GM23248 (cell line): Measurements from ENCODE around the gene SLC22A5. TPM values are rescaled to one million over a fixed set of nuclear protein-coding genes. Genes with fewer than 3 reads are reported as not detected.
"Not testable (repeated sequence)": the region's sequence is repeated elsewhere in the genome, so short reads cannot be mapped to it uniquely, and the experiment has no call there.

Experiments
- DNase-seq: peaks from one replicate; pipeline ENCODE4 v3.0.0-alpha.2; 2015
- H2AFZ ChIP-seq: fragments of 200-600 bp; sonication (generic); 2 replicates; pipeline ENCODE4 v1.6.1; 2016; ENCODE audit warnings: antibody characterized with exemption
- H3F3A ChIP-seq: fragments of 200-600 bp; sonication (generic); 2 replicates; pipeline ENCODE4 v1.6.1; 2016; ENCODE audit warnings: mild to moderate bottlenecking, antibody characterized with exemption, mixed run types; ENCODE audit not compliant: insufficient read depth
- H3K27ac ChIP-seq: fragments of 200-600 bp; sonication (generic); 2 replicates; pipeline ENCODE4 v1.5.1; 2016; ENCODE audit warnings: mild to moderate bottlenecking
- H3K27me3 ChIP-seq: fragments of 200-600 bp; sonication (generic); replicated peaks from 2 replicates; pipeline ENCODE4 v1.6.1; 2016; ENCODE audit warnings: mild to moderate bottlenecking; ENCODE audit not compliant: insufficient read depth
- H3K36me3 ChIP-seq: fragments of 200-600 bp; sonication (generic); 2 replicates; pipeline ENCODE4 v1.6.1; 2016; ENCODE audit warnings: low read depth, mild to moderate bottlenecking
- H3K4me1 ChIP-seq: fragments of 200-600 bp; sonication (generic); 2 replicates; pipeline ENCODE4 v1.6.1; 2016; ENCODE audit warnings: mild to moderate bottlenecking; ENCODE audit not compliant: insufficient read depth
- H3K4me2 ChIP-seq: fragments of 200-600 bp; sonication (generic); one replicate; pipeline ENCODE4 v1.6.1; 2016; ENCODE audit warnings: mild to moderate bottlenecking; ENCODE audit not compliant: unreplicated experiment
- H3K4me3 ChIP-seq: fragments of 200-600 bp; sonication (generic); 2 replicates; pipeline ENCODE4 v1.5.1; 2016; ENCODE audit warnings: mild to moderate bottlenecking
- H3K79me2 ChIP-seq: fragments of 200-600 bp; sonication (generic); 2 replicates; pipeline ENCODE4 v1.6.1; 2016; ENCODE audit warnings: mild to moderate bottlenecking; ENCODE audit not compliant: insufficient read depth
- H3K9ac ChIP-seq: fragments of 200-600 bp; sonication (generic); 2 replicates; pipeline ENCODE4 v1.6.1; 2016; ENCODE audit warnings: mild to moderate bottlenecking
- H3K9me2 ChIP-seq: fragments of 200-600 bp; sonication (generic); 2 replicates; pipeline ENCODE4 v1.6.1; 2016; ENCODE audit warnings: mixed run types, mild to moderate bottlenecking, moderate library complexity; ENCODE audit not compliant: insufficient read depth
- H3K9me3 ChIP-seq: fragments of 200-600 bp; sonication (generic); one replicate; pipeline ENCODE4 v1.6.1; 2017; ENCODE audit warnings: low read depth
- H4K20me1 ChIP-seq: fragments of 200-600 bp; sonication (generic); 2 replicates; pipeline ENCODE4 v1.6.0; 2016; ENCODE audit not compliant: insufficient read depth
- EZH2 ChIP-seq: fragments of 200-600 bp; sonication (generic); IDR thresholded peaks from 2 replicates; pipeline ENCODE4 v1.6.1; 2018; ENCODE audit warnings: antibody characterized with exemption, mild to moderate bottlenecking; ENCODE audit not compliant: insufficient read depth, poor library complexity, severe bottlenecking
- EZH2phosphoT487 ChIP-seq: fragments of 200-600 bp; sonication (generic); IDR thresholded peaks from 2 replicates; pipeline ENCODE4 v1.6.1; 2018; ENCODE audit warnings: antibody characterized with exemption, moderate library complexity, mild to moderate bottlenecking, low read depth; ENCODE audit not compliant: insufficient read depth
- WGBS, 2 experiments: methylation state at CpG; one replicate each; pipeline ENCODE4 v1.1.6; 2015 to 2017; ENCODE audit warnings: low lambda C conversion rate in 2 of 2, low coverage in 1 of 2; ENCODE audit errors: missing lambda C conversion rate in 2 of 2; 5-methylcytosine and 5-hydroxymethylcytosine counted together
- in situ Hi-C: fragments of 300-500 bp; cut with MboI; formaldehyde crosslinking; loops from 2 replicates; pipeline ENCODE4 v1.15.0; 2020
- polyA plus RNA-seq: library from polyadenylated mRNA; unstranded; fragments of >200 nt; fragmentation: Nextera tagmentation; extraction: Ambion mirVana; gene quantifications from 2 replicates; pipeline ENCODE4 v1.2.1, GENCODE V29; 2016
- total RNA-seq: library from RNA; depleted of rRNA; stranded (reverse); fragments of >200 nt; shearing (Covaris generic); gene quantifications from 2 replicates; pipeline ENCODE4 v1.2.3, GENCODE V29; 2014

Gene SLC22A5
- total and polyA plus RNA-seq, 2 experiments from 2014 or later, result 1.7 to 3.0 TPM

DNA sequence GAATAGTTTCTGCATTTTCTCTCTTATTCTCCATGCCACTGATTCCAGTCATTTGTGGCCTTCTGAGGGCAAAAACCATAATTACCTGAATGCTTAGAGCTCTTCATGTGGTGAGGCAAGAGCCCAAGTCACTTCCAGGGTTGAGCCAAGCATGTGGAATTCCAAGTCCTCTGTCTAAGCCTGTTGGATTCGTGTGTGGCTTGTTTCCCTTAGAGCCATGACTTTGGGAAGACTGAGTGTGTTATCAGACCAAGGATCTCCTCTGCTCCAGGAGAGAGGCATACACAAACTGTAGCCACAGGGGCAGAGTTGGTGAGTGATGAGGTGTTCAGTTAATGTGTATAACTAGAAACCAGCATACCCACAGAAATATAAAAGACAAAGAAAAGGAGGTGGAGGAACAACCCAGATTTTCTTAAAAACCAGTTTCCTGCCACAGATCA lies 27.1 kb downstream of the SLC22A5 start:
- Histone ChIP-seq H3F3A (no peaks in the 10 kb centered on the region), H3K4me3 (no peak overlapping the region), H3K27me3 (peaks cover 9% of the 10 kb centered on the region), H3K27ac (no peak overlapping the region), H3K4me2 (no peak overlapping the region), H2AFZ (no peak overlapping the region), H3K36me3 (no peaks in the 10 kb centered on the region), H3K9me3 (no peaks in the 10 kb centered on the region), H3K9me2 (no peaks in the 10 kb centered on the region), H4K20me1 (peaks cover 3% of the 10 kb centered on the region; the same call in 1 of the 2 replicates), H3K4me1 (no peaks in the 10 kb centered on the region), H3K9ac (no peak overlapping the region), H3K79me2 (no peaks in the 10 kb centered on the region)
- TF ChIP-seq EZH2 (no peak), EZH2phosphoT487 (no peak)
- DNase-seq, result no peak
- WGBS, 2 experiments, result 33 to 54% methylated on average over 1 of the region's 1 CpG
- in situ Hi-C loops, result loop anchor here (25.0 kb wide), 2 partner anchors 316 to 416 kb away; partner anchors contain the start of gene SOWAHA

DNA sequence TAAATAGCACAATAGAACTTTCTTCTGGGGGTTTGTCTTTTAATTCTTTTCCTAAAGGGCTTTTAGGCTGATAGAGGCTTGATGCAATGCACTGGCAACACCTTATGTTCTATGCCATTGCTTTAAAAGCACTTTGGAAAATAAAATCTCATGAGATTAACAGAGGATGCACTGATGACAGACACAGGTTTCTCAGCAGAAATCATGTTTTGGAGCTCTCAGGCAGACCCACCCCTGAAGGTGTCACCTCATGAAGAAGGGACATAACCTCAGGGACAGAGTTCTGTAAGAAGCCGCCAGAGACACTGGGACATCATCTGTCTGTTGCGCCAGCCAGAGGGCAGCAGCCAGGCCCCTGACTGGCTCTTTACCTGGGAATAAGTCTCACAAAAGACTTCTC lies 27.7 kb downstream of the SLC22A5 start:
- no peak overlapping the region for H3K27ac ChIP-seq
- TF ChIP-seq EZH2phosphoT487 (no peak), EZH2 (no peak)
- no peaks in the 10 kb centered on the region for H3K4me1 ChIP-seq
- H3K9me2 ChIP-seq, result no peaks in the 10 kb centered on the region
- no peak for DNase-seq
- H3F3A ChIP-seq, result no peaks in the 10 kb centered on the region
- no peak overlapping the region for H2AFZ ChIP-seq
- H3K9me3 ChIP-seq, result no peaks in the 10 kb centered on the region
- no peak overlapping the region for H3K4me2 ChIP-seq
- H3K9ac ChIP-seq, result no peak overlapping the region
- in situ Hi-C loops, result loop anchor here (25.0 kb wide), 2 partner anchors 315 to 415 kb away; partner anchors contain the start of gene SOWAHA
- H3K4me3 ChIP-seq, result no peak overlapping the region
- H3K27me3 ChIP-seq, result peaks cover 9% of the 10 kb centered on the region
- H3K36me3 ChIP-seq, result no peaks in the 10 kb centered on the region
- WGBS, 2 experiments, result 81 to 85% methylated on average over 2 of the region's 2 CpGs
- peaks cover 3% of the 10 kb centered on the region; the same call in 1 of the 2 replicates for H4K20me1 ChIP-seq
- H3K79me2 ChIP-seq, result no peaks in the 10 kb centered on the region

DNA sequence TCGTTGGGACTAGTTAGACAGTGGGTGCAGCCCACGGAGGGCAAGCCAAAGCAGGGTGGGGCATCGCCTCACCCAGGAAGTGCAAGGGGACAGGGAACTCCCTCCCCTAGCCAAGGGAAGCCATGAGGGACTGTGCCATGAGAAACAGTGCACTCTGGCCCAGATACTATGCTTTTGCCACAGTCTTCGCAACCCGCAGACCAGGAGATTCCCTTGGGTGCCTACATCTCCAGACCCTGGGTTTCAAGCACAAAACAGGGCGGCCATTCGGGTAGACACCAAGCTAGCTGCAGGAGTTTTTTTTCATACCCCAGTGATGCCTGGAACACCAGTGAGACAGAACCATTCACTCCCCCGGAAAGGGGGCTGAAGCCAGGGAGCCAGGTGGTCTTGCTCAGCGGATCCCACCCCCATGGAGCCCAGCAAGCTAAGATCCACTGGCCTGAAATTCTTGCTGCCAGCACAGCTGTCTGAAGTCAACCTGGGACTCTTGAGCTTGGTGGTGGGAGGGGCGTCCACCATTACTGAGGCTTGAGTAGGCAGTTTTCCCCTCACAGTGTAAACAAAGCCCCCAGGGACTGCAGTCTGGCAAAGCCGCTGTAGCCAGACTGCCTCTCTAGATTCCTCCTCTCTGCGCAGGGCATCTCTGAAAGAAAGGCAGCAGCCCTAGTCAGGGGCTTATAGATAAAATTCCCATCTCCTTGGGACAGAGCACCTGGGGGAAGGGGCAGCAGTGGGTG lies 28.6 kb downstream of the SLC22A5 start:
- H3K27me3 ChIP-seq, H3K79me2 ChIP-seq, H3F3A ChIP-seq, H3K9me2 ChIP-seq, DNase-seq, H3K4me3 ChIP-seq, H3K36me3 ChIP-seq, H2AFZ ChIP-seq, H3K9me3 ChIP-seq, H3K4me2 ChIP-seq, H3K9ac ChIP-seq, H4K20me1 ChIP-seq, H3K27ac ChIP-seq, H3K4me1 ChIP-seq: not testable (repeated sequence)
- in situ Hi-C loops, result loop anchor here (25.0 kb wide), 2 partner anchors 314 to 414 kb away; partner anchors contain the start of gene SOWAHA
- WGBS, 2 experiments, result 68 to 74% methylated on average over 12 of the region's 12 CpGs

- DNase-seq, H3K9me3 ChIP-seq, H3K27ac ChIP-seq, H4K20me1 ChIP-seq, H3K4me2 ChIP-seq, H2AFZ ChIP-seq, H3F3A ChIP-seq, H3K9me2 ChIP-seq, H3K79me2 ChIP-seq, H3K27me3 ChIP-seq, H3K4me1 ChIP-seq, H3K36me3 ChIP-seq, H3K9ac ChIP-seq, H3K4me3 ChIP-seq, in situ Hi-C loops: not testable (repeated sequence)
- WGBS, 2 experiments, result 57 to 62% methylated on average over 2 of the region's 2 CpGs
Observed at GRCh38 chr5:132404041-132404440, 34.5 kb downstream of the SLC22A5 start.
